Motor neuron (in vitro differentiated cells): ENCODE data around the gene DTNA. TPM values are rescaled to one million over a fixed set of nuclear protein-coding genes. Genes with fewer than 3 reads are reported as not detected.
"Not testable (repeated sequence)": the region's sequence is repeated elsewhere in the genome, so short reads cannot be mapped to it uniquely, and the experiment has no call there.

Experiments used
- ATAC-seq, 8 experiments: fragments of 200-7000 bp; cut with Tn5 transposase; replicated peaks in 6 of 8; 2 replicates each; pipeline ENCODE4 v1.8.0; 2021; ENCODE audit warnings: mild to moderate bottlenecking in 8 of 8, moderate library complexity in 8 of 8
- H3K27ac ChIP-seq, 2 donors: fragments of 250-450 bp; sonication (Bioruptor Pico); 2 replicates each; pipeline ENCODE4 v1.9.0; 2021; ENCODE audit warnings: antibody characterized with exemption in 2 of 2, mild to moderate bottlenecking in 2 of 2, moderate library complexity in 1 of 2
- H3K4me1 ChIP-seq, 2 donors: fragments of 250-450 bp; sonication (Bioruptor Pico); replicated peaks in 1 of 2; 2 replicates each; pipeline ENCODE4 v1.6.1; 2021; ENCODE audit warnings: antibody characterized with exemption in 2 of 2, mild to moderate bottlenecking in 2 of 2, moderate library complexity in 1 of 2
- H3K4me3 ChIP-seq, 5 donors: fragments of 250-450 bp; sonication (Bioruptor Pico); 2 replicates each; pipeline ENCODE4 v1.9.0; 2021; ENCODE audit warnings: antibody characterized with exemption in 5 of 5, mild to moderate bottlenecking in 5 of 5, moderate library complexity in 4 of 5
- WGBS, 10 experiments: fragments of 450-650 bp; shearing (Covaris generic); methylation state at CpG; one replicate each; pipeline ENCODE4 v1.0.0; 2022; 5-methylcytosine and 5-hydroxymethylcytosine counted together
- in situ Hi-C, 9 experiments: fragments of 400-800 bp; cut with MboI; loops; one replicate each; pipeline ENCODE4 v1.15.0; 2021; ENCODE audit warnings: low sequenced_read_pairs in 9 of 9, low pct_unique_long_range_greater_than_20kb in 2 of 9; ENCODE audit not compliant: unreplicated experiment in 9 of 9
- total RNA-seq, 8 experiments: library from RNA; unstranded; fragments of 300-600 nt; gene quantifications; 2 replicates each; pipeline versions ENCODE4 v1.2.3 to v1.2.4, GENCODE V29; 2022

The DTNA gene
- total RNA-seq, 8 experiments from 2014 or later: 26.0 to 140 (median 49.2) TPM

DNA sequence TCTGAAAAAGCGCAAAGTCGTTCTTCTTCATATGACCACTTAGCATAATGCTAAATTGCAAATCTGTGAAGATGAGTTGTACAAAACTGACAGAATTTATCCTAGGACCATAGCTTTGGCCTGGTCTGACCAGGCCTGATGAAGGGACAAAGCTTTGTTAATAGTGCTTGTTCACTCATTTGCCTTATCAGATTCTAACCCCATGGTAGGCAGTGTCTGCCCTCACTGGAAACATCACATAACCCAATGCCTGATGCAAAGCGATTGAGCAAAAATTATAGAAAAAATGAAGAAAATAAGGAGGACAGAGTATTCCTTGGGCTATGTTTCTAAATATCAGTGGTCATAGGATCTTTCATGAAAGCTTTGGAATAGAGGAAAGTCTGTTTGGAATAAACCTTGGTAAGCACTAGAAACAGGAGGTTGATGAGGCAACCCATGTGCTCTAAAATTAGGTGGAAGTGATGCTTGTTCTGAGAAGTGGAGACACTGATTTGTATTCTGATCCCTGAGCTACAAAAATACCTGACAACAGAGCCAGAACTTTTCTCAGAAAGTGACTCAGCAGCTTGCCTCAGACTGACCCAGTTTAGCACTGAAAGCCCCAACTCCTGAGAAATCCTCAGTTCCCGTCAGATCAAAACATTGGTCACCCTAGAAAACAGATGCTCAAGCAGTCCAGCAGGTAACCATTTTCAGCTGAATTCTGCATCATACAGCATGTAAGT lies 199.7 kb downstream of the DTNA start:
- peaks cover 5 to 10% of the 10 kb centered on the region in 2 donors for H3K4me1 ChIP-seq
- H3K27ac ChIP-seq: no peak overlapping the region
- no peak overlapping the region for H3K4me3 ChIP-seq
- peak in 1 of 8 experiments; percentile 64 for ATAC-seq
- in situ Hi-C loops: no loop called here
- 58 to 100% (median 94%) methylated on average over 1 to 4 of the region's 4 CpGs for WGBS, 10 experiments

DNA sequence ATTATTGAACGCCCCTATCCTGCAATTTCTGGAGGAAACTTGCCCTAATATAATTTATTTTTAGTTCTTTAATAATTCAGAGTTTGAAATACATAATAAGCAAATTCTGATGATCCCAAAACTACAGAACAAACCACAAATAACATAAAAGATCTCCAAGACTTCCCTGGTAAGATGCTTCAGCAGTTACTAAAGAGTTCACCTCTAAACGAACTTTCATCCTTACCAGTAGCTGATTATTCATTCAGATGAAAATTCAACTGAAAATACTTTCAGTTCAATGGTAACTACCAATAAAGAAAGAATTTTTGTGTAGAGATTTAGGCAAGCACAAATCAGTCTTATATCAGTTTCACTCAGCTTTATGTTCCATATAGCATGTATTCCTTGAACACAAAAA lies 201.0 kb downstream of the DTNA start:
- in situ Hi-C loops: no loop called here
- H3K27ac ChIP-seq: no peak overlapping the region
- no peak overlapping the region for H3K4me3 ChIP-seq
- 0 to 80% (median 60%) methylated on average over 1 to 2 of the region's 2 CpGs; no CpG with 5 or more reads in 1 of the 10 experiments for WGBS, 10 experiments
- peaks cover 5 to 10% of the 10 kb centered on the region in 2 donors for H3K4me1 ChIP-seq
- ATAC-seq: no peak

DNA sequence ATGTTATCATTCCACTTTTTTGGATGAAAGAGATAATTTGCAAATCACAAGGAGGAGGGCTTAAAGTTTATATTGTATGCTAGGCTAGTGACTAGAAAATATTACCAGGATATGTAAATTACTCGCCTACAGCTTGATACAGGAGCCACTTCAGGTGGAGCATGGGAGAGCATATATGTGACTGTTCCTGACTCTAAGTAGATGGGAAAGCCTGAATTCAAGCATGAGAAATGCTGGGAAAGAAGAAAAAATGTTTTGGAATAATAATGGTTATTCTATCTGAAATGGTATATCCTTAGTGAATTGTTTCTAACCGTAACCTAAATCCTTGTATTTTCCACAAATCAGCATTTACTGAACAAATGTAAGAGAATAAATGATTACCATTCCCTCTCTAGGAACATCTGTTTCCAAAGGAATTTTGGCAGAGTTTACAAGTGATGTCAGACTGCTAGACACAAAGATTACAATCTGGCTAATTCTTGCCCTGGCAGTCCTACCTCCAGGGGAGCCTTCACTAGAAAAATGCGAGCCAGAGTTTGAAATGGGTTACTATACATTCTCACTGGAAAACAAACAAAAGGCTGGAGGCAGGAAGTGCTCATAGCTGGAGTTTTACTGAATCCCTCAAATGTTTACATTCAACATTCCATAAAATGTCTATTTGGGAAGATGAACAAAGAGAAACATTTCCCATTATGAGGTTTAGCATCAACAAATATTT lies 201.7 kb downstream of the DTNA start:
- ATAC-seq: peak in 6 of 8 experiments; percentile 35 to 98 (median 90)
- Histone ChIP-seq H3K4me3 (no peak overlapping the region), H3K4me1 (peaks cover 5 to 10% of the 10 kb centered on the region in 2 donors), H3K27ac (no peak overlapping the region)
- 0 to 100% (median 91%) methylated on average over 1 to 3 of the region's 3 CpGs for WGBS, 10 experiments
- in situ Hi-C loops: no loop called here

DNA sequence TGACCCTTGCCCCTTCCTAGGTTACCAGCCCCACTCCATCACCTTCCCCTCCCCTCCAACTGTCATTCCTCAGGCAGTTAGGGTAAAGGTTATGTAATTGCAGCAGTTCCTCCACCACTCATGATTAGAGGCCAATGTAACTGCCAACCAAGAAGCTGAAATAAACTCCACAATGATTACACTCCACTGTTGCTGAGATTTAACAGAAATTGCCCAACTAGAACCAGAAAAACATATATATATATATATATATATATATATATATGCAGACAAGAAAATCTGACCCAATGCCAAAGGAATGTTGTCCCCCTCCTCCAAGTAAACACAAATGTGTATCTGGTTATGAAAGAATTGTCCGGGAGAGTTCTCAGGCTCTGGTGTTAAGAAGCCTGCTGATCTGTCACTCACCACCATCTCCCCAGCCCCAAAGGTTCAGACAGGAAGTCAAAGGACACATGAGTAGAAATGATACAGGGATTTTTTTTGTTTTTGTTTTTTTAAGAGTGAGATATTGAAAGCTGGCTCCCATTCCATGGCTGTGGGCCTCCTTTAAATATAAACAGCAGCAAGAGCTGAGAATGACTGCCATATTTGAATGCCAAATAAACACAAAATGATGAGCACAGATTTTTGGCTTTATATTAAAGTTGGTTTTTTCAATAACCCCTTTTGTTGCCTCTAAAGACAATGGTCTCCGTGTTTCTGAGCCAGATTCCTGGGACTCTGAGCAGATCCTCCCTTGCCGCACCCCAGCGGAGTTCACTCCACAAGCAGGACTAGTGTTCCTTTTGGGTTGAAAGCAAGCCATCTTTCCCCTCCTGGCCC lies 204.0 kb downstream of the DTNA start:
- Histone ChIP-seq H3K27ac (no peak overlapping the region), H3K4me3 (no peak overlapping the region), H3K4me1 (peaks cover 5 to 10% of the 10 kb centered on the region in 2 donors)
- in situ Hi-C loops: no loop called here
- 0 to 100% (median 85%) methylated on average over 1 to 4 of the region's 4 CpGs; no CpG with 5 or more reads in 2 of the 10 experiments for WGBS, 10 experiments
- peak in 1 of 8 experiments; percentile 33 for ATAC-seq

DNA sequence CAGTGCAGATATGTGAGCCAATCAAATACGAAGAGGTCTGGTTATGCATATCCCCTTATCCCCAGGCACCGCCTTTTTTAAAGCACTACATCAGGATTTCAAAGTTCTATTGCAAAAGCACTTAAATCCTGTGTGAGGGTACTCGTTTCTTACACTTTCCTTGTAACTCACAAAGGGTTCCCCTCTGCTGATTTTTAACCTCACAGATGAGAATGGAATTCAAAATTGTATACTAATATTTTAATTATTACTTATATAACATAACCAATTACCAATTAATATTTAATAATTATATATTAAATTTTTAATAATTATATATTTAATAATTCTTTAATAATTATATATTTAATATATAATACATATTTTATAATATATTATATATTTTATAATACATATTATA lies 204.9 kb downstream of the DTNA start:
- no peak overlapping the region for H3K4me3 ChIP-seq
- ATAC-seq: no peak
- 30 to 92% (median 78%) methylated on average over 1 to 3 of the region's 3 CpGs; no CpG with 5 or more reads in 2 of the 10 experiments for WGBS, 10 experiments
- no peak overlapping the region for H3K27ac ChIP-seq
- H3K4me1 ChIP-seq: peaks cover 5 to 10% of the 10 kb centered on the region in 2 donors
- in situ Hi-C loops: no loop called here

DNA sequence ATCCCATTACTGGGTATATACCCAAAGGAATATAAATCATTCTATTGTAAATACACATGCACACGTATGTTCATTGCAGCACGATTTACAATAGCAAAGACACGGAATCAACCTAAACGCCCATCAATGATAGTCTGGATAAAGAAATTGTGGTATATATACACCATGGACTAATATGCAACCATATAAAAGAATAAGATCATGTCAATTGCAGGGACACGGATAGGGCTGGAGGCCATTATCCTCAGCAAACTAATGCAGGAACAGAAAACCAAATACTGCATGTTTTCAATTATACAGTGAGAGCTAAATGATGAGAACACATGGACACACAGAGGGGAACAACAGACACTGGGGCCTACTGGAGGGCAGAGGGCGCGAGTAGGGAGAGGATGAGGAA lies 206.4 kb downstream of the DTNA start:
- WGBS, 10 experiments: 67 to 100% (median 93%) methylated on average over 3 to 7 of the region's 7 CpGs
- H3K27ac ChIP-seq, H3K4me3 ChIP-seq, in situ Hi-C loops, H3K4me1 ChIP-seq, ATAC-seq: not testable (repeated sequence)

DNA sequence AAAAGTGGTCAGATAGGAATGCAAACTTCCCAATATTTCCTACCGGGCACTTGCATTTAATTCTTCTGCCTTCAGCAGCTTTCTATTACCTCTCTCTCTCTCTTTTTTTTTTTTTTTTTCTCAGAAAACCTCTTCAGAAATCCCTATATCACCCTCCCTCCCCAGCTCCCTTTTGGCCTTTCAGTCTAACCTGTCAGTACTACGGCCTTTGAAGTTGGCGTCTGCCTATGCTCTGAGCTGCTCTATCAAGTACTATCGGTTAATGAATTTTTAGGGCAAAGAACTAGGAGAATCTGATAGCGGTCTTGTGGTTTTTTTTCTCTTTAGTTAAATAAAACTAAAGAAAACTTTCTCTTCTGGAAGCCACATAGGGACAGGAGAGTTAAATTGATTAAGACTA lies 208.8 kb downstream of the DTNA start:
- no peak overlapping the region for H3K27ac ChIP-seq
- no peak for ATAC-seq
- in situ Hi-C loops: no loop called here
- H3K4me3 ChIP-seq: no peak overlapping the region
- H3K4me1 ChIP-seq: peaks cover 5 to 8% of the 10 kb centered on the region in 2 donors
- 55 to 100% (median 86%) methylated on average over 1 to 5 of the region's 5 CpGs for WGBS, 10 experiments

DNA sequence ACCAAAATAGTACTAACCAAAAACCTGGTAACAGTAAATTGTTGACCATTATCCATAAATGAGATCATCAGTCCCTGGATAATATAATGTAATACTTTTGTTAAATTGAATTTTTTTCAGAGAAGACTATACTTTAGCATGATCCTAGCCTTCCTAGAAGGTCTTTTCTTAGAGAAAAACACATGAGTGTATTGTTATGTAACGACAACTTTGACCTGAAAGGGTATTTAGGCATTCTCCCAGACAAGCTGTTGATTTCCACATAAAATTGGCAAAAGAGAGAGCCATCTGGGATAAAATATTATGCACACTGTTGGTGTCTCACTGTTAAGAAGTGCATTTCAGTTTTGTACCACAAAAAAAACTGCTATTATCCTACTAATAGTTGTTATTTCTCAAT lies 211.1 kb downstream of the DTNA start:
- 0 to 100% (median 57%) methylated on average over 1 of the region's 1 CpG; no CpG with 5 or more reads in 2 of the 10 experiments for whole genome bisulfite sequencing, 10 experiments
- Histone ChIP-seq H3K4me3 (no peak overlapping the region), H3K4me1 (no peaks in the 10 kb centered on the region), H3K27ac (no peak overlapping the region)
- in situ Hi-C loops: no loop called here
- ATAC-seq: no peak

DNA sequence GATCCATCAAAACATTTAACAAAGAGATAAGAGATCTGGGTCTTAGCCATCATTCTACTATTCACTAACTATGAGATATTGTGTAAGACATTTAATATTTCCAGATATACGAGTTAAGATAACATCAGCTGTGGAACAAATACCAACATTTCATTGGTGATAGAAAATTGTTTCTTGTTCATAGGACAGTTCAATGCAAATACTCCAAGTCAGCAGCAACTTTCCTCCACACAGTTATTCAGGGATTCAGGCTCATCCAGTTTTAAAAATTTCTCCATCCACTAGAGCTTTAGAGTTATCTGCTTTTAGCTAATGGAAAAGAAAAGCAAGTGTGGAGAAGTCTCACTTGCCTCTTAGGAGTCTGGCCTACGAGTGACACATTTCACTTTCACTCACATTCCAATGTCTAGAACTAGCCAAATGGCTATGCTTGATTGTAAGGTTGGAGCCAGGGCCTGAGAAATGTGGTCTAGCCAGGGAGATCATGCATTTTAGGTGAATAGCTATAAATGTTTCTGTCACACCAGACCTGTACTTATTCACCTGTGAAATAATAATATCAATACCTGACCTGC lies 211.8 kb downstream of the DTNA start:
- ATAC-seq: no peak
- Histone ChIP-seq H3K4me3 (no peak overlapping the region), H3K27ac (no peak overlapping the region), H3K4me1 (no peaks in the 10 kb centered on the region)
- 0 to 100% (median 79%) methylated on average over 1 to 2 of the region's 2 CpGs for WGBS, 10 experiments
- in situ Hi-C loops: no loop called here

DNA sequence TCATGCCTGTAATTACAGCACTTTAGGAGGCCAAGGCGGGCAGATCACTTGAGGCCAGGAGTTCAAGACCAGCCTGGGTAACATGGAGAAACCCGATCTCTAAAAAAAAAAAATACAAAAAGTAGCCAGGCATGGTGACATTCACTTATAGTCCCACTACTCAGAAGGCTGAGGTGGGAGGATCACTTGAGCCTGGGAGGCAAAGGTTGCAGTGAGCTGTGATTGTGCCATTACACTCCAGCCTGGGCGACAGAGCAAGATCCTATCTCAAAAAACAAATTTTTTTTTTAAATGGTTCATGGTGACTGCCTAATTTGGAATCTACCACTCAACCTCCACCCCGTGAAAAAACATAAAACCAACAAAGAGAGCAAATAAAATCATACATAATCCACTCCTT lies 212.5 kb downstream of the DTNA start:
- 49 to 96% (median 82%) methylated on average over 1 to 4 of the region's 4 CpGs for WGBS, 10 experiments
- H3K4me1 ChIP-seq, ATAC-seq, in situ Hi-C loops, H3K4me3 ChIP-seq, H3K27ac ChIP-seq: not testable (repeated sequence)

DNA sequence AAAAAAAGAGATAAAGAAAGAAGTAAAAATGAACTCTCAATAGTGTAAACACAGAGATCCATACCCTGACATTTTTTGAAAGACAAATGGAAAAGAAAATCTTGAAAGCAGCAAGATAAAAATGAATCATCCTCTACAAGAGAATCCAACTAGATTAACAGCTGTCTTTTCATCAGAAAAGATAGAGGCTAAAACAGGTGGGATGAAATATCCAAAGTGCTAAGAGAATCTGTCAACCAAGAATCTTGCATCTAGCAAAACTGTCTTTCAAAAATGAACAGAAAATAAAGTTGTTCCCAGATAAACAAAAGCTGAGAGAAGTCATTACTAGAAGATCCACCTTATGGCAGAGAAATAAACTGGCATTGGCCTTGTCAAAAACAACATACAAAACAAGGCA lies 213.8 kb downstream of the DTNA start:
- Histone ChIP-seq H3K27ac (no peak overlapping the region), H3K4me3 (no peak overlapping the region), H3K4me1 (no peaks in the 10 kb centered on the region)
- no peak for ATAC-seq
- in situ Hi-C loops: no loop called here

DNA sequence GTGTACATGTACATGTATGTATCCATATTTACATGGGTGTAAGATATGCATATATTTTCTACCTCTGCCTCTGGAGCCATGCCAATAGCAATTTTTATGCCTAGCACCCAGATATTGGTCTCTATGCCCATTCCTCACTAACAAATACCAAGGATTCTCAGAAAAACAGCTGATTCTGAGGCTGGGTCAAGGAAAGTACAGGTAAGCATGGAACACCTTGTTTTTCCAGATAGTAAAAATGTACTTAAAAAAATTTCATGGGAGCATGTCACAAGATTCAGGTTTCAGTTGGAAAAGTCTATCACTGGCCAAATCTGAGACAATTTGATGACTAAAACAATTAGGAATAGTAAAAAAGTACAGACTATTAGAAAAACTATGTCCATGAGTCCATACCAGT lies 216.6 kb downstream of the DTNA start:
- no peak overlapping the region for H3K27ac ChIP-seq
- H3K4me3 ChIP-seq: no peak overlapping the region
- in situ Hi-C loops: no loop called here
- H3K4me1 ChIP-seq: peaks cover under 1 to 4% of the 10 kb centered on the region in 2 donors
- ATAC-seq: no peak
